SK-N-MC (cell line): ENCODE data around the gene TMEM59.
A peak's percentile ranks its signal among the peaks of the same experiment; 100 is the strongest.

Experiments used
- DNase-seq: peaks from one replicate; pipeline ENCODE4 v3.0.0-alpha.2; 2011; ENCODE audit warnings: low read depth, low spot score
- H3K27ac ChIP-seq: fragments of 200-600 bp; sonication (generic); 2 replicates; pipeline ENCODE4 v1.5.1; 2016; ENCODE audit warnings: mixed run types
- H3K36me3 ChIP-seq: fragments of 200-600 bp; sonication (generic); 2 replicates; pipeline ENCODE4 v1.6.1; 2017; ENCODE audit warnings: antibody characterized with exemption, low read length, mixed read lengths; ENCODE audit not compliant: insufficient read depth
- H3K4me3 ChIP-seq: fragments of 200-600 bp; sonication (generic); 2 replicates; pipeline ENCODE4 v1.5.1; 2016
- H3K9ac ChIP-seq: fragments of 200-600 bp; sonication (generic); 2 replicates; pipeline ENCODE4 v1.8.0; 2017; ENCODE audit warnings: mixed run types, mixed read lengths; ENCODE audit not compliant: insufficient read length
- H3K9me3 ChIP-seq: fragments of 200-600 bp; sonication (generic); 2 replicates; pipeline ENCODE4 v1.6.1; 2017; ENCODE audit warnings: low read depth, mild to moderate bottlenecking, antibody characterized with exemption, low read length, moderate library complexity, mixed read lengths
- EZH2 ChIP-seq: fragments of 200-600 bp; sonication (generic); IDR thresholded peaks from one replicate; pipeline ENCODE4 v1.6.1; 2017; ENCODE audit warnings: antibody characterized with exemption
- FOXP2 ChIP-seq: optimal IDR thresholded peaks from 2 replicates; pipeline ENCODE3; 2011; ENCODE audit warnings: mild to moderate bottlenecking, moderate library complexity; ENCODE audit not compliant: insufficient read depth; ENCODE audit errors: extremely low read length, control extremely low read depth
- POLR2AphosphoS5 ChIP-seq: IDR thresholded peaks from 2 replicates; pipeline ENCODE4 v1.6.1; 2012; ENCODE audit warnings: mild to moderate bottlenecking, low read depth, low read length, borderline replicate concordance

TMEM59 gene

DNA sequence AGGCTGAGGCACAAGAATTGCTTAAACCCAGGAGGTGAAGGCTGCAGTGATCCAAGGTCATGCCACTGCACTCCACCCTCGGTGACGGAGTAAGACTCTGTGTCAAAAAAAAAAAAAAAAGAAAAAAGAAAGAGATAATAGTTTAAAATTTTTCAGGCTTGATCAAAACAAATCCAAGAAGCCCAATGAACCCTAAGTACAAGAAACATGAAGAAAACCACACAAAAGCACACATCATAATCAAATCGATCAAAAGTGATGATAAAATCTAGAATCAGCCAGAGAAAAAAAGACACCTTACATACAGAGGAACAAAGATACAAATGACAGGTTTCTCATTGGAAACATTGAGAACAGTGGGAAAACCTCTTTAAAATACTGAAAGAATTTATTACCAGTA, 66.5 kb downstream of the TMEM59 start:
- Histone ChIP-seq H3K9me3 (no peaks in the 10 kb centered on the region), H3K27ac (no peak overlapping the region), H3K36me3 (no peaks in the 10 kb centered on the region), H3K4me3 (no peak overlapping the region), H3K9ac (no peak overlapping the region)
- no peak for TF ChIP-seq EZH2
- no peak for TF ChIP-seq FOXP2
- no peak for TF ChIP-seq POLR2AphosphoS5
- no peak for DNase-seq

GRCh38 chr1:53984726-53985125, 68.3 kb downstream of the TMEM59 start:
- no peak for DNase-seq
- no peak overlapping the region for H3K9ac ChIP-seq
- TF ChIP-seq EZH2, result no peak
- TF ChIP-seq FOXP2, result no peak
- no peak for TF ChIP-seq POLR2AphosphoS5

GRCh38 chr1:53982763-53983104, 70.3 kb downstream of the TMEM59 start:
- peak overlapping the region; percentile 40; the same call in 1 of the 2 replicates for H3K4me3 ChIP-seq
- no peak for TF ChIP-seq EZH2
- no peak for TF ChIP-seq POLR2AphosphoS5
- no peak for TF ChIP-seq FOXP2
- H3K9me3 ChIP-seq, result no peaks in the 10 kb centered on the region
- no peak for DNase-seq
- H3K36me3 ChIP-seq, result no peaks in the 10 kb centered on the region
- no peak overlapping the region for H3K27ac ChIP-seq
- H3K9ac ChIP-seq, result no peak overlapping the region

More at GRCh38 chr1:53984726-53985125, 68.3 kb downstream of the TMEM59 start:
- no peaks in the 10 kb centered on the region for H3K9me3 ChIP-seq
- H3K27ac ChIP-seq, result no peak overlapping the region
- H3K36me3 ChIP-seq, result no peaks in the 10 kb centered on the region
- no peak overlapping the region for H3K4me3 ChIP-seq

DNA sequence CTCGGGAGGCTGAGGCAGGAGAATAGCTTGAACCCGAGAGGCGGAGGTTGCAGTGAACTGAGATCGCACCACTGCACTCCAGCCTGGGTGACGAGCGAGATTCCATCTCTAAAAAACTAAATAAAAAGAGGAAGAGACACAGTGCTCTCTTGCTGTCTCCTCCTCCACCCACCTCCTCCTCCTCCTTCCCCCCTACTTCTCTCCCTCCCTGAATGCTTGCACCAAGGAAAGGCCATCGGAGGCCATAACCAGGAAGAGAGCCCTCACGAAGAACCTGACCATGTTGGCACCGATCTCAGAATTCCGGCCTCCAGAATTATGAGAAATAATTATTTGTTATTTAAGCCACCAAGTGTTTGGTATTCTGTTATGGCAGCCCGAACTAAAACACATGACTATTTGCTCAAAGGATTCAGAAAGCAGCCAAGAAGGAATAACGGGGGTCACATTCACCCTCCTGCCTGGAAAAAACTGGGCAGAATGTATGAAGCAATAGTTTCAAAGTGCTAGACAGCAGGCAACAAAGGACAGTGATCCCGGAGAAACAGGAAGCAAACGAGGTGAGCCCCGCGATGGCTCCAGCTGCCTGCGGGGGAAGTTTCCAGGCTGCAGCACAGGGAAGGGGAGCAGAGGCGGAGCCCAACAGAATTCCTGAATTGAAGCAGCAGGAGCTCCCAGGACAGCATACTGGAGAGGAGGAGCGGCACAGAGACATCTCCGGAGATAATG, 70.8 kb downstream of the TMEM59 start:
- H3K9me3 ChIP-seq, result no peaks in the 10 kb centered on the region
- DNase-seq, result no peak
- no peaks in the 10 kb centered on the region for H3K36me3 ChIP-seq
- peak overlapping the region; percentile 40 for H3K4me3 ChIP-seq
- peak overlapping the region; percentile 26; the same call in 1 of the 2 replicates for H3K27ac ChIP-seq
- TF ChIP-seq POLR2AphosphoS5 (no peak), FOXP2 (no peak), EZH2 (no peak)
- H3K9ac ChIP-seq, result peak overlapping the region; percentile 35

DNA sequence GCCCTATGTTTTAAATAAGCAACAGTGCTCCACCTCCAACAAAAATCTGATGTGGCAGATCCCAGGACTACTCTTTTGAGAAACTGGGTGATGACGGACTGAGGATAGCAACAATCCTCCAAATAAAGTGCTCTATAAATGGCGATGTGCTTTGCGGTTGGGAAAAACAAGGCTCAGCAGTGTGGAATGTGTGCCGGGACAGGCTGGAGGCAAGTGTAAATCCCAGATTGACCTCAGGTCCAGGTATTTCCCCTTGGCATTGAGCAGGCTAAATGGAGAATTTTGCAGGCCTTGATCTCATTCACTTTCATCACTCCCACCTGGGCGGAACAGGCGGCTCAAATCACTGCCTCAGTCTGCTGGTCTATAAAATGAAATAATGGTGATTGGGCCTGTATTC, 71.8 kb downstream of the TMEM59 start:
- no peaks in the 10 kb centered on the region for H3K9me3 ChIP-seq
- no peak for TF ChIP-seq EZH2
- TF ChIP-seq POLR2AphosphoS5, result no peak
- no peak for TF ChIP-seq FOXP2
- H3K4me3 ChIP-seq, result no peak overlapping the region
- H3K9ac ChIP-seq, result no peak overlapping the region
- no peak for DNase-seq
- no peak overlapping the region for H3K27ac ChIP-seq
- no peaks in the 10 kb centered on the region for H3K36me3 ChIP-seq

DNA sequence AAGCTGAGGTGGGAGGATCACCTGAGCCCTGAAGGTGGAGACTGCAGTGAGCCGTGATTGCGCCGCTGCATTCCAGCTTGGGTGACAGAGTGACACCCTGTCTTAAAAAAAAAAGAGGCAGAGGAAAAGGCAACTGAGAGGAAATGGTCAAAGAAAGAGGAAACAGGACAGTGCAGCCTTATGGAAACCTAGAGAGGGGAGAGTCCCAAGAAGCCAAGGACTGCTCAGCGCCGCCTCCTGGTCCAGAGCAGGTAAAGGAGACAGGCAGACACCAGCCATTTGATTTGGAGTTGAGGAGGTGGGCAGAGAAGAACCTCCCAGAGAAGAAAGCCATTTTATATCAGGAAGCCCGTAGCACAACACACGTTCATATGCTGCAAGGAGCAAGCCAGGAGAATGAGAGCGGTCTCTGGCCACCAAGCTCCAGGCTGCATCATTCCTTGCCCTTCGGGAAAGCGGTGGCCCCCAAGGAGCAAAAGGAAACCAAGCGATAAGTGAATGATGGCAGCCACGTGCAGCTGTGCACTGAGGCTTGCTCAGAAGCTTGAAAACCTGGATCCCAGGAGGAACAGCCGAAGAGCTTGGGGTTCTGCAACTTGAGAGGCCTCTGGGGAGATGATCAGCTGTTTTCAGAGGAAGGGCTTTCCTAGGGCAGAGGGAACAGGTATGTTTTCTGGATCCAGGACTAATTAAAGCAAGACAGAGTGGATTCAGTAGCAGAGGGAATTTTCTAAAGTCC, 73.1 kb downstream of the TMEM59 start:
- no peaks in the 10 kb centered on the region for H3K36me3 ChIP-seq
- TF ChIP-seq POLR2AphosphoS5, result no peak
- no peak for TF ChIP-seq FOXP2
- no peak for TF ChIP-seq EZH2
- DNase-seq, result no peak
- no peaks in the 10 kb centered on the region for H3K9me3 ChIP-seq
- no peak overlapping the region for H3K9ac ChIP-seq
- H3K4me3 ChIP-seq, result no peak overlapping the region
- no peak overlapping the region for H3K27ac ChIP-seq
